ENCODE measurements around the gene GSX1. TPM values are rescaled to one million over a fixed set of nuclear protein-coding genes. Genes with fewer than 3 reads are reported as not detected.

The GSX1 gene
- total RNA-seq, 2 experiments from 2014 or later: not detected

- TF ChIP-seq, protein P1, sequence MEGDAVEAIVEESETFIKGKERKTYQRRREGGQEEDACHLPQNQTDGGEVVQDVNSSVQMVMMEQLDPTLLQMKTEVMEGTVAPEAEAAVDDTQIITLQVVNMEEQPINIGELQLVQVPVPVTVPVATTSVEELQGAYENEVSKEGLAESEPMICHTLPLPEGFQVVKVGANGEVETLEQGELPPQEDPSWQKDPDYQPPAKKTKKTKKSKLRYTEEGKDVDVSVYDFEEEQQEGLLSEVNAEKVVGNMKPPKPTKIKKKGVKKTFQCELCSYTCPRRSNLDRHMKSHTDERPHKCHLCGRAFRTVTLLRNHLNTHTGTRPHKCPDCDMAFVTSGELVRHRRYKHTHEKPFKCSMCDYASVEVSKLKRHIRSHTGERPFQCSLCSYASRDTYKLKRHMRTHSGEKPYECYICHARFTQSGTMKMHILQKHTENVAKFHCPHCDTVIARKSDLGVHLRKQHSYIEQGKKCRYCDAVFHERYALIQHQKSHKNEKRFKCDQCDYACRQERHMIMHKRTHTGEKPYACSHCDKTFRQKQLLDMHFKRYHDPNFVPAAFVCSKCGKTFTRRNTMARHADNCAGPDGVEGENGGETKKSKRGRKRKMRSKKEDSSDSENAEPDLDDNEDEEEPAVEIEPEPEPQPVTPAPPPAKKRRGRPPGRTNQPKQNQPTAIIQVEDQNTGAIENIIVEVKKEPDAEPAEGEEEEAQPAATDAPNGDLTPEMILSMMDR (IDR thresholded peaks at IDR 0.05): no peak
- Histone ChIP-seq H3K9me3 (ENCODE audit: control insufficient read depth in 1 of 2, insufficient read depth in 1 of 2, low read length in 2 of 2) (peaks cover 0 to 22% of the 10 kb centered on the region in 2 experiments), H3K27me3 (ENCODE audit: control insufficient read depth in 1 of 2, insufficient read depth in 2 of 2, low read length in 2 of 2) (peaks cover 41 to 60% of the 10 kb centered on the region in 2 experiments), H3K4me3 (ENCODE audit: low read length) (no peak overlapping the region), H3K4me1 (ENCODE audit: insufficient read depth, low read length) (peaks cover 42% of the 10 kb centered on the region), H3K36me3 (ENCODE audit: insufficient read depth, low read length) (no peaks in the 10 kb centered on the region), H3K27ac (ENCODE audit: low read depth in 1 of 2, low read length in 2 of 2) (no peak overlapping the region)
- no peak for ATAC-seq (ENCODE audit: poor library complexity)
- H3K4me1 Mint-ChIP-seq (ENCODE audit: low read depth): peaks cover 36% of the 10 kb centered on the region
- ChIA-PET CTCF (no interaction called here), POLR2A (no interaction called here)
- H3K27me3 Mint-ChIP-seq: peaks cover 58% of the 10 kb centered on the region
- no peak for DNase-seq
- H3K9me3 Mint-ChIP-seq: no peaks in the 10 kb centered on the region
- no peak overlapping the region for H3K4me3 Mint-ChIP-seq
- no peak overlapping the region for H3K27ac Mint-ChIP-seq
- peaks cover 3% of the 10 kb centered on the region for H3K36me3 Mint-ChIP-seq (ENCODE audit: low read depth)
- intact Hi-C loops (cut with DNase I, micrococcal nuclease): no loop called here
These were observed 4.0 kb upstream of the GSX1 start for GRCh38 chr13:27788271-27788670.

DNA sequence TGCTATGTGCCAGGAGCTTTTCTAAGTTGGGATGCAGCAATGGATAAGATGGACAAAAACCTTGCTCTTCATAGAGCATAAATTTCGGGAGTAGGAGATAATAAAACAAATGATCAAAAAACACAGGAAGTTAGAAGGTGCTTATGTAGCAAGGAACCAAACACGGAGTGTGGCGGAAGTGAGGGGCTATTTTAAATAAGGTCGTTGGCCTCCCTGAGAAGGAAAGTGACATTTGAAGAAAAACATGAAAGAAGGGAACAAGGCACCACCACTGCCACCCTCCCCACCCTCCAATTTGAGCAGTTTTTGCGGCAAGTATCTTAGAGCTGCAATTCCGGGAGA, 3.2 kb upstream of the GSX1 start:
- Mint-ChIP-seq H3K4me1 (ENCODE audit: low read depth) (peaks cover 41% of the 10 kb centered on the region), H3K4me3 (peak overlapping the region; percentile 92), H3K9me3 (no peaks in the 10 kb centered on the region), H3K27ac (no peak overlapping the region), H3K27me3 (peaks cover 63% of the 10 kb centered on the region), H3K36me3 (ENCODE audit: low read depth) (peaks cover 3% of the 10 kb centered on the region)
- Histone ChIP-seq H3K27me3 (ENCODE audit: control insufficient read depth in 1 of 2, insufficient read depth in 2 of 2, low read length in 2 of 2) (peaks cover 49 to 69% of the 10 kb centered on the region in 2 experiments), H3K9me3 (ENCODE audit: control insufficient read depth in 1 of 2, insufficient read depth in 1 of 2, low read length in 2 of 2) (peaks cover 0 to 30% of the 10 kb centered on the region in 2 experiments), H3K27ac (ENCODE audit: low read depth in 1 of 2, low read length in 2 of 2) (no peak overlapping the region), H3K4me1 (ENCODE audit: insufficient read depth, low read length) (peaks cover 50% of the 10 kb centered on the region), H3K4me3 (ENCODE audit: low read length) (peak overlapping the region; percentile 55), H3K36me3 (ENCODE audit: insufficient read depth, low read length) (no peaks in the 10 kb centered on the region)
- ChIA-PET POLR2A (no interaction called here), CTCF (no interaction called here)
- intact Hi-C loops (cut with DNase I, micrococcal nuclease): no loop called here
- peak; percentile 59 for ATAC-seq (ENCODE audit: poor library complexity)
- TF ChIP-seq, protein P1 (IDR thresholded peaks at IDR 0.05): no peak
- peak in 3 of 14 experiments; percentile 32 to 45 (median 38) for DNase-seq

DNA sequence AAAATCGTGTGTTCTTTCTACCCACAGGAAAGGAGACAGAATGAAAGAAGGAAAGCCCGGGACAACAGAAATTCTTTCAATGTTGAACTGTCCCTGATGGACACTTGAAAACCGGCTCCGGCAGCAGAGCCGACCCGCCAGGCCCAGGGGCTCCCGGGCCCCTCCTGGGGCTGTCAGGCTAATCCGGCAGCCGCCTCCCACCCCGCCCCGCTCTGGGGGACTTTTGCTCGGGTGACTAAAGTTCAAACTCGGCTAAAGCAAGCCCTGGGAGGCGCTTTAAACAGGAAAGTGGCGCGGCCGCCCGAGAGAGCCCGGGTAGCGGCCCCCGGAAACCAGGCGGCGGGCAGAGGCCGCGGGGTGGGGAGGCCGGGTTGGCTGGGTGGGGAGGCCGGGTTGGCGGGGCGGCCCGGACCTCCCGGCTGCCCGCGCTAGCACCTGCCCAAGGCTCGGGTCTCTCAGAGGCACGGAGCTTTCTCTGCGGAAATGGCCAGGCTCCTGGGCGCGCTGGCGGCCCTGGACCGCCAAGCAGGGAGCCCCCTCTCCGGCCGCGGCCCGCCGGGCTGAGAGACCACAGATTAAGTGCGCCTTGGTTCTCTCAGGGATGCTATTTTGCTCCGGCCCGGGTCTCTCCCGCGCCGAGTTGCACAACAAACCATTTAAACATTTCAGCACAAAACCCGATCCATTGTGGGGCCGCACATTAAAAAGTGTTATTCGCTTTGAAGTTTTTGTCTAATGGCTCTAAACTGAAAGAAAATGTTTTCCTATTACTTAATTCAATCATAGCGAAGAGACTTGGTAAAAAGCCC, 2.6 kb upstream of the GSX1 start:
- Histone ChIP-seq H3K4me1 (ENCODE audit: insufficient read depth, low read length) (peaks cover 50% of the 10 kb centered on the region), H3K36me3 (ENCODE audit: insufficient read depth, low read length) (no peaks in the 10 kb centered on the region), H3K9me3 (ENCODE audit: control insufficient read depth in 1 of 2, insufficient read depth in 1 of 2, low read length in 2 of 2) (peaks cover 0 to 35% of the 10 kb centered on the region in 2 experiments), H3K4me3 (ENCODE audit: low read length) (peak overlapping the region; percentile 55), H3K27ac (ENCODE audit: low read depth in 1 of 2, low read length in 2 of 2) (no peak overlapping the region), H3K27me3 (ENCODE audit: control insufficient read depth in 1 of 2, insufficient read depth in 2 of 2, low read length in 2 of 2) (peaks cover 54 to 73% of the 10 kb centered on the region in 2 experiments)
- POLR2A ChIA-PET: no interaction called here
- CTCF ChIA-PET: no interaction called here
- ATAC-seq (ENCODE audit: poor library complexity) (peak; percentile 18), DNase-seq (peak in 4 of 14 experiments; percentile 2 to 21 (median 18))
- H3K27me3 Mint-ChIP-seq: peaks cover 69% of the 10 kb centered on the region
- H3K4me3 Mint-ChIP-seq: peak overlapping the region; percentile 92
- TF ChIP-seq, protein P1 (IDR thresholded peaks at IDR 0.05): no peak
- intact Hi-C loops (cut with DNase I, micrococcal nuclease): loop anchor here in 1 of 2 experiments (5.0 kb wide), 1 partner anchor 167 kb away; the partner anchor contains the start of genes LNX2 and POLR1D
- H3K27ac Mint-ChIP-seq: no peak overlapping the region
- peaks cover 3% of the 10 kb centered on the region for H3K36me3 Mint-ChIP-seq (ENCODE audit: low read depth)
- H3K4me1 Mint-ChIP-seq (ENCODE audit: low read depth): peaks cover 46% of the 10 kb centered on the region
- no peaks in the 10 kb centered on the region for H3K9me3 Mint-ChIP-seq
